GM12872 (cell line): ENCODE data around the gene NARS2.

Source experiments
- CTCF ChIP-seq: IDR thresholded peaks from 3 replicates; pipeline ENCODE4 v1.5.1; 2011; ENCODE audit warnings: low read depth, mild to moderate bottlenecking, low read length, moderate library complexity; ENCODE audit not compliant: insufficient read depth

Gene NARS2

GRCh38 chr11:78570031-78570430, 4.6 kb downstream of the NARS2 start:
- TF ChIP-seq CTCF, result no peak

GRCh38 chr11:78567209-78567608, 7.5 kb downstream of the NARS2 start:
- no peak for TF ChIP-seq CTCF

- peak; percentile 47; the same call in 2 of the 3 replicates for TF ChIP-seq CTCF
These were observed 9.9 kb downstream of the NARS2 start for GRCh38 chr11:78564490-78565467.

GRCh38 chr11:78562398-78562797, 12.3 kb downstream of the NARS2 start:
- TF ChIP-seq CTCF, result no peak

- no peak for TF ChIP-seq CTCF
These were observed 13.7 kb downstream of the NARS2 start for GRCh38 chr11:78560826-78561484.

GRCh38 chr11:78560153-78560552, 14.5 kb downstream of the NARS2 start:
- TF ChIP-seq CTCF, result no peak

GRCh38 chr11:78557236-78557635, 17.4 kb downstream of the NARS2 start:
- TF ChIP-seq CTCF, result no peak
